Measurements from ENCODE around the gene DNAH11.

Gene DNAH11

GRCh38 chr7:21884496-21884895 is 341.7 kb downstream of the DNAH11 start:
- TF ChIP-seq GATA2 (IDR thresholded peaks at IDR 0.05; ENCODE audit: low read depth, low read length) (no peak), GATA3 (IDR thresholded peaks at IDR 0.05; ENCODE audit: low read depth, low read length) (no peak)

GRCh38 chr7:21886396-21886795 is 343.6 kb downstream of the DNAH11 start:
- no peak for TF ChIP-seq GATA2 (IDR thresholded peaks at IDR 0.05; ENCODE audit: low read depth, low read length)
- no peak for TF ChIP-seq GATA3 (IDR thresholded peaks at IDR 0.05; ENCODE audit: low read depth, low read length)

- no peak for TF ChIP-seq GATA2 (IDR thresholded peaks at IDR 0.05; ENCODE audit: low read depth, low read length)
Observed at GRCh38 chr7:21887353-21887752, 344.5 kb downstream of the DNAH11 start.

- TF ChIP-seq GATA2 (IDR thresholded peaks at IDR 0.05; ENCODE audit: low read depth, low read length) (no peak), GATA3 (IDR thresholded peaks at IDR 0.05; ENCODE audit: low read depth, low read length) (no peak)
Observed at GRCh38 chr7:21887779-21888178, 344.9 kb downstream of the DNAH11 start.

GRCh38 chr7:21891291-21891690 is 348.5 kb downstream of the DNAH11 start:
- no peak for TF ChIP-seq GATA3 (IDR thresholded peaks at IDR 0.05; ENCODE audit: low read depth, low read length)
- no peak for TF ChIP-seq GATA2 (IDR thresholded peaks at IDR 0.05; ENCODE audit: low read depth, low read length)

GRCh38 chr7:21893401-21893800 is 350.6 kb downstream of the DNAH11 start:
- peak; percentile 25; the same call in 1 of the 2 replicates for TF ChIP-seq GATA2 (IDR thresholded peaks at IDR 0.05; ENCODE audit: low read depth, low read length)
- TF ChIP-seq GATA3 (IDR thresholded peaks at IDR 0.05; ENCODE audit: low read depth, low read length): no peak

GRCh38 chr7:21898265-21898930 is 355.6 kb downstream of the DNAH11 start:
- no peak for TF ChIP-seq GATA2 (IDR thresholded peaks at IDR 0.05; ENCODE audit: low read depth, low read length)
- TF ChIP-seq GATA3 (IDR thresholded peaks at IDR 0.05; ENCODE audit: low read depth, low read length): no peak

- TF ChIP-seq GATA2 (IDR thresholded peaks at IDR 0.05; ENCODE audit: low read depth, low read length) (no peak), GATA3 (IDR thresholded peaks at IDR 0.05; ENCODE audit: low read depth, low read length) (no peak)
Observed at GRCh38 chr7:21902240-21902639, 359.4 kb downstream of the DNAH11 start.

- TF ChIP-seq GATA3 (IDR thresholded peaks at IDR 0.05; ENCODE audit: low read depth, low read length) (no peak), GATA2 (IDR thresholded peaks at IDR 0.05; ENCODE audit: low read depth, low read length) (no peak)
Observed at GRCh38 chr7:21903020-21903786, 360.4 kb downstream of the DNAH11 start.

- TF ChIP-seq GATA3 (IDR thresholded peaks at IDR 0.05; ENCODE audit: low read depth, low read length): no peak
- no peak for TF ChIP-seq GATA2 (IDR thresholded peaks at IDR 0.05; ENCODE audit: low read depth, low read length)
Observed at GRCh38 chr7:21908746-21909145, 365.9 kb downstream of the DNAH11 start.

GRCh38 chr7:21910253-21910652 is 367.4 kb downstream of the DNAH11 start:
- TF ChIP-seq GATA2 (IDR thresholded peaks at IDR 0.05; ENCODE audit: low read depth, low read length): no peak
- no peak for TF ChIP-seq GATA3 (IDR thresholded peaks at IDR 0.05; ENCODE audit: low read depth, low read length)

- TF ChIP-seq GATA3 (IDR thresholded peaks at IDR 0.05; ENCODE audit: low read depth, low read length) (no peak), GATA2 (IDR thresholded peaks at IDR 0.05; ENCODE audit: low read depth, low read length) (no peak)
Observed at GRCh38 chr7:21911341-21911875, 368.6 kb downstream of the DNAH11 start.

GRCh38 chr7:21912305-21912704 is 369.5 kb downstream of the DNAH11 start:
- TF ChIP-seq GATA3 (IDR thresholded peaks at IDR 0.05; ENCODE audit: low read depth, low read length): no peak
- TF ChIP-seq GATA2 (IDR thresholded peaks at IDR 0.05; ENCODE audit: low read depth, low read length): no peak

GRCh38 chr7:21912931-21913780 is 370.3 kb downstream of the DNAH11 start:
- TF ChIP-seq GATA2 (IDR thresholded peaks at IDR 0.05; ENCODE audit: low read depth, low read length) (no peak), GATA3 (IDR thresholded peaks at IDR 0.05; ENCODE audit: low read depth, low read length) (no peak)

All from SH-SY5Y (cell line).